Activated naive CD4-positive, alpha-beta T cell treated with anti-CD3 and anti-CD28 coated beads, Interleukin-2, amount 50 U/mL, for 24 hours (primary cell): Measurements from ENCODE around the gene SERPINB10.

Source experiments
- H3K27ac Mint-ChIP-seq: one replicate; pipeline ENCODE4 v1.8.0; 2021; ENCODE audit warnings: mild to moderate bottlenecking, mixed read lengths
- H3K27me3 Mint-ChIP-seq: one replicate; pipeline ENCODE4 v1.8.0; 2021; ENCODE audit warnings: mixed read lengths
- H3K36me3 Mint-ChIP-seq: one replicate; pipeline ENCODE4 v1.8.0; 2021; ENCODE audit warnings: mixed read lengths
- H3K4me1 Mint-ChIP-seq: one replicate; pipeline ENCODE4 v1.8.0; 2021; ENCODE audit warnings: mixed read lengths
- H3K4me3 Mint-ChIP-seq: one replicate; pipeline ENCODE4 v1.8.0; 2021; ENCODE audit warnings: mild to moderate bottlenecking, mixed read lengths
- H3K9me3 Mint-ChIP-seq: one replicate; pipeline ENCODE4 v1.8.0; 2021; ENCODE audit warnings: mixed read lengths

The SERPINB10 gene

GRCh38 chr18:63953811-63954210 lies 46.1 kb downstream of the SERPINB10 start:
- Mint-ChIP-seq H3K27ac (no peak overlapping the region), H3K27me3 (peaks cover 18% of the 10 kb centered on the region), H3K36me3 (peaks cover 3% of the 10 kb centered on the region), H3K4me3 (no peak overlapping the region), H3K9me3 (peaks cover 5% of the 10 kb centered on the region), H3K4me1 (peaks cover 20% of the 10 kb centered on the region)

GRCh38 chr18:63956755-63957154 lies 49.0 kb downstream of the SERPINB10 start:
- Mint-ChIP-seq H3K4me3 (no peak overlapping the region), H3K27me3 (peaks cover 25% of the 10 kb centered on the region), H3K27ac (no peak overlapping the region), H3K36me3 (no peaks in the 10 kb centered on the region), H3K4me1 (no peaks in the 10 kb centered on the region), H3K9me3 (no peaks in the 10 kb centered on the region)

GRCh38 chr18:63960891-63961290 lies 53.1 kb downstream of the SERPINB10 start:
- Mint-ChIP-seq H3K36me3 (no peaks in the 10 kb centered on the region), H3K27me3 (peaks cover 18% of the 10 kb centered on the region), H3K9me3 (no peaks in the 10 kb centered on the region), H3K4me1 (no peaks in the 10 kb centered on the region), H3K4me3 (no peak overlapping the region), H3K27ac (no peak overlapping the region)

GRCh38 chr18:63961435-63961980 lies 53.8 kb downstream of the SERPINB10 start:
- no peaks in the 10 kb centered on the region for H3K36me3 Mint-ChIP-seq
- H3K27me3 Mint-ChIP-seq, result peaks cover 17% of the 10 kb centered on the region
- no peak overlapping the region for H3K4me3 Mint-ChIP-seq
- H3K27ac Mint-ChIP-seq, result no peak overlapping the region
- no peaks in the 10 kb centered on the region for H3K9me3 Mint-ChIP-seq
- no peaks in the 10 kb centered on the region for H3K4me1 Mint-ChIP-seq

- no peaks in the 10 kb centered on the region for H3K9me3 Mint-ChIP-seq
- no peak overlapping the region for H3K4me3 Mint-ChIP-seq
- H3K4me1 Mint-ChIP-seq, result no peaks in the 10 kb centered on the region
- H3K27ac Mint-ChIP-seq, result no peak overlapping the region
- H3K27me3 Mint-ChIP-seq, result peaks cover 14% of the 10 kb centered on the region
- no peaks in the 10 kb centered on the region for H3K36me3 Mint-ChIP-seq
These were observed 54.4 kb downstream of the SERPINB10 start for GRCh38 chr18:63962137-63962536.

GRCh38 chr18:63963615-63964256 lies 56.0 kb downstream of the SERPINB10 start:
- Mint-ChIP-seq H3K4me1 (peaks cover under 1% of the 10 kb centered on the region), H3K27me3 (peaks cover 14% of the 10 kb centered on the region), H3K27ac (no peak overlapping the region), H3K4me3 (no peak overlapping the region), H3K9me3 (no peaks in the 10 kb centered on the region), H3K36me3 (no peaks in the 10 kb centered on the region)

GRCh38 chr18:63964908-63965307 lies 57.1 kb downstream of the SERPINB10 start:
- no peak overlapping the region for H3K27ac Mint-ChIP-seq
- H3K27me3 Mint-ChIP-seq, result peaks cover 8% of the 10 kb centered on the region
- no peaks in the 10 kb centered on the region for H3K9me3 Mint-ChIP-seq
- no peak overlapping the region for H3K4me3 Mint-ChIP-seq
- peaks cover 12% of the 10 kb centered on the region for H3K4me1 Mint-ChIP-seq
- no peaks in the 10 kb centered on the region for H3K36me3 Mint-ChIP-seq

GRCh38 chr18:63965716-63966330 lies 58.1 kb downstream of the SERPINB10 start:
- Mint-ChIP-seq H3K27ac (no peak overlapping the region), H3K9me3 (no peaks in the 10 kb centered on the region), H3K27me3 (peaks cover 6% of the 10 kb centered on the region), H3K4me3 (no peak overlapping the region), H3K36me3 (no peaks in the 10 kb centered on the region), H3K4me1 (peaks cover 15% of the 10 kb centered on the region)

- peak within 1 kb of the TSS; percentile 97 for H3K27ac Mint-ChIP-seq
- no peaks in the 10 kb centered on the region for H3K36me3 Mint-ChIP-seq
- H3K4me3 Mint-ChIP-seq, result peak within 1 kb of the TSS; percentile 98
- H3K9me3 Mint-ChIP-seq, result no peaks in the 10 kb centered on the region
- no peaks in the 10 kb centered on the region for H3K27me3 Mint-ChIP-seq
- peaks cover 36% of the 10 kb centered on the region for H3K4me1 Mint-ChIP-seq
These were observed 62.4 kb downstream of the SERPINB10 start, which contains the start of gene SERPINB8 for GRCh38 chr18:63969942-63970808. Gene SERPINB8 (plus strand): TSS chr18:63970081. CDS start chr18:63978309, 8,228 bp downstream.

- no peaks in the 10 kb centered on the region for H3K36me3 Mint-ChIP-seq
- peak overlapping the region; percentile 98 for H3K4me3 Mint-ChIP-seq
- H3K27ac Mint-ChIP-seq, result peak overlapping the region; percentile 94
- no peaks in the 10 kb centered on the region for H3K9me3 Mint-ChIP-seq
- peaks cover 39% of the 10 kb centered on the region for H3K4me1 Mint-ChIP-seq
- H3K27me3 Mint-ChIP-seq, result no peaks in the 10 kb centered on the region
These were observed 63.0 kb downstream of the SERPINB10 start for GRCh38 chr18:63970809-63971205.

- H3K4me3 Mint-ChIP-seq, result peak overlapping the region; percentile 98
- H3K9me3 Mint-ChIP-seq, result no peaks in the 10 kb centered on the region
- H3K36me3 Mint-ChIP-seq, result no peaks in the 10 kb centered on the region
- no peaks in the 10 kb centered on the region for H3K27me3 Mint-ChIP-seq
- H3K27ac Mint-ChIP-seq, result peak overlapping the region; percentile 94
- peaks cover 39% of the 10 kb centered on the region for H3K4me1 Mint-ChIP-seq
These were observed 63.7 kb downstream of the SERPINB10 start for GRCh38 chr18:63971320-63972001.

GRCh38 chr18:63972002-63972376 lies 64.2 kb downstream of the SERPINB10 start:
- Mint-ChIP-seq H3K27ac (no peak overlapping the region), H3K4me1 (peaks cover 39% of the 10 kb centered on the region), H3K27me3 (no peaks in the 10 kb centered on the region), H3K4me3 (peak overlapping the region; percentile 98), H3K9me3 (no peaks in the 10 kb centered on the region), H3K36me3 (no peaks in the 10 kb centered on the region)

- no peak overlapping the region for H3K27ac Mint-ChIP-seq
- H3K9me3 Mint-ChIP-seq, result no peaks in the 10 kb centered on the region
- no peak overlapping the region for H3K4me3 Mint-ChIP-seq
- H3K27me3 Mint-ChIP-seq, result no peaks in the 10 kb centered on the region
- H3K36me3 Mint-ChIP-seq, result no peaks in the 10 kb centered on the region
- H3K4me1 Mint-ChIP-seq, result peaks cover 37% of the 10 kb centered on the region
These were observed 67.2 kb downstream of the SERPINB10 start for GRCh38 chr18:63974991-63975390.

- H3K4me1 Mint-ChIP-seq, result peaks cover 39% of the 10 kb centered on the region
- H3K27me3 Mint-ChIP-seq, result no peaks in the 10 kb centered on the region
- no peak overlapping the region for H3K27ac Mint-ChIP-seq
- H3K9me3 Mint-ChIP-seq, result no peaks in the 10 kb centered on the region
- H3K36me3 Mint-ChIP-seq, result no peaks in the 10 kb centered on the region
- H3K4me3 Mint-ChIP-seq, result no peak overlapping the region
These were observed 67.9 kb downstream of the SERPINB10 start for GRCh38 chr18:63975628-63976027.

- Mint-ChIP-seq H3K27ac (no peak overlapping the region), H3K4me1 (peaks cover 25% of the 10 kb centered on the region), H3K4me3 (no peak overlapping the region), H3K36me3 (peaks cover 9% of the 10 kb centered on the region), H3K27me3 (no peaks in the 10 kb centered on the region), H3K9me3 (no peaks in the 10 kb centered on the region)
These were observed 69.3 kb downstream of the SERPINB10 start for GRCh38 chr18:63977040-63977439.
